WI38 (cell line): ENCODE data around the gene YPEL5.

Experiments
- H3K4me3 ChIP-seq: 2 replicates; pipeline ENCODE4 v1.5.1; 2011; ENCODE audit warnings: low read depth, mild to moderate bottlenecking, control low read depth, low read length
- CTCF ChIP-seq: IDR thresholded peaks from 2 replicates; pipeline ENCODE4 v1.5.1; 2012; ENCODE audit warnings: low read depth, mild to moderate bottlenecking, control low read depth, low read length

The YPEL5 gene

GRCh38 chr2:30115981-30116285 is 30.9 kb upstream of the YPEL5 start:
- no peak overlapping the region for H3K4me3 ChIP-seq

DNA sequence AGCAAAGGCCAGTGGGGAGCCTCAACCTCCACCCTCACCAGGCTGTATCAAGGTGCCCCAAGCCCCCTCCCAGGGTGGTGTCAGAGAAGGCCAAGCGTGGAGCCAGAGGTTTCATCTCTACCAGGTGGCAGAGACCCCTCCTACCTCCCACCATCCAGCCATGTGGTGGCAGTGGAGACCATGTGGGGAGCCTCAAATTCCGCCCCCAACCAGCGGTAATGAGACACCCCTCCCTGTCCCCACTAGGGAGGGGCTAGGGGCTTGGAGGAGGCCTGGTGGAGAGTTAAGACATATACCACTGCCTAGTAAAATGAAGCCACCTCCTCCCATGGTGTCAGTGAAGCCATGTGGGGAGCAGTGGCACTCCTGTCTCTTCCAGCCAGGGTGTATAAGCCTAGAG is 24.4 kb upstream of the YPEL5 start:
- no peak overlapping the region for H3K4me3 ChIP-seq

More at GRCh38 chr2:30115981-30116285, 30.9 kb upstream of the YPEL5 start:
- no peak for TF ChIP-seq CTCF

DNA sequence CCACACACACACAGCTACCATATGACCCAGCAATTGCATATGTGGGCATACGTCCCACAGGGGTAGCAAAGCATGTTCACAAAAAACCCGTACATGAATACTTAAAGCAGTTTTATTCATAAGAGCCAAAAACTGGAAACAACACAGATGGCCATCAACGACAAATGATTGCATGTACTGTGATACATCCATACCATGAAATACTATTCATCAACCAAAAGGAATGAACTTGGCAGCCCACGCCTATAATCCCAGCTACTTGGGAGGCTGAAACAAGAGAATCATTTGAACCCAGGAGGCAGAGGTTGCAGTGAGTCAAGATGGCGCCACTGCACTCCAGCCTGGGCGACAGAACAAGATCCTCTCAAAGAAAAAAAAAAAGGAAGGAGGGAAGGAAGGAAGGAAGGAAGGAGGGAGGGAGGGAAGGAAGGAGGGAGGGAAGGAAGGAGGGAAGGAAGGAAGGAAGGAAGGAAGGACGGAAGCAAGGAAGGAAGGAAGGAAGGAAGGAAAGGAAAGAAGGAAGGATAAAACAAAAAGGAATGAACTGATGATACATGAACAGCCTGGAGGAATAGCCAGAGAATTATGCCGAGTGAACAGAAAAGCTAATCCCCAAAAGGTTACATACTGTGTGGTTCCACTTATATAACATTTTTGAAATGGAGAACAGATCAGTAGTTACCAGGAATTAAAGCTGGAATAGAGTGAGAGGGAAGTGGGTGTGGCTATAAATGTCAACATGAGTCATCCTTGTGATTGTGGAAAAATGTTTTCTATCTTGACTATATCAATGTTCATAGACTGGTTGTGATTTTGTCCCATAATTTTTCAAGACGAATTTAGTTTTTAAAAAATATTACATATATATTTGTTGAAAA is 19.6 kb upstream of the YPEL5 start:
- TF ChIP-seq CTCF: no peak
- H3K4me3 ChIP-seq: no peak overlapping the region

More for the DNA sequence above, 24.4 kb upstream of the YPEL5 start:
- TF ChIP-seq CTCF: no peak

GRCh38 chr2:30134582-30134981 is 12.2 kb upstream of the YPEL5 start:
- TF ChIP-seq CTCF: no peak
- H3K4me3 ChIP-seq: no peak overlapping the region

GRCh38 chr2:30135541-30135940 is 11.3 kb upstream of the YPEL5 start:
- no peak for TF ChIP-seq CTCF
- no peak overlapping the region for H3K4me3 ChIP-seq

- TF ChIP-seq CTCF: no peak
- no peak overlapping the region for H3K4me3 ChIP-seq
These were observed 9.9 kb upstream of the YPEL5 start for GRCh38 chr2:30136764-30137444.
